Fibroblast of gingiva (primary cell): ENCODE measurements around the gene SPACA6.
A peak's percentile ranks its signal among the peaks of the same experiment; 100 is the strongest.
"Not testable (repeated sequence)": the region's sequence is repeated elsewhere in the genome, so short reads cannot be mapped to it uniquely, and the experiment has no call there.

Experiments
- DNase-seq: peaks from one replicate; pipeline ENCODE4 v3.0.0-alpha.2; 2011; ENCODE audit warnings: low read depth

The SPACA6 gene

GRCh38 chr19:51733742-51734522, 40.8 kb downstream of the SPACA6 start:
- DNase-seq: no peak

GRCh38 chr19:51735759-51736449, 42.8 kb downstream of the SPACA6 start:
- peak; percentile 73 for DNase-seq

- DNase-seq: no peak
Measured at GRCh38 chr19:51737389-51737788, 44.3 kb downstream of the SPACA6 start.

DNA sequence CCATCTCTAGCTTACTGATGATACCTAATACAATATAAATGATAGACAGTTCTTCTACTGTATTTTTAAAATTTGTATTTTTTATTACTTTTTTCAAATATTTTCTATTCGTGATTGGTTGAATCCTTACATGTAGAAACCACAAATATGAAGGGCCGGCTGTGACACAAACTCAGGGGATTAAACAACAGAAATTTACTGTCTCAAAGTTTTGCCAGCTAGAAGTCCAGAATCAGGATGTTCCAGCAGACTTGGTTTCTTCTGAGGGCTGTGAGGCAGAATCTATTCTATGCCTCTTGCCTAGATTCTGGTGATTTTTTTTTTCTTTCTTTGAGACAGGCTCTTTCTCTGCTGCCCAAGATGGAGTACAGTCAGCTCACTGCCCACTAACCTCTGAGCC, 44.8 kb downstream of the SPACA6 start:
- DNase-seq: no peak

DNA sequence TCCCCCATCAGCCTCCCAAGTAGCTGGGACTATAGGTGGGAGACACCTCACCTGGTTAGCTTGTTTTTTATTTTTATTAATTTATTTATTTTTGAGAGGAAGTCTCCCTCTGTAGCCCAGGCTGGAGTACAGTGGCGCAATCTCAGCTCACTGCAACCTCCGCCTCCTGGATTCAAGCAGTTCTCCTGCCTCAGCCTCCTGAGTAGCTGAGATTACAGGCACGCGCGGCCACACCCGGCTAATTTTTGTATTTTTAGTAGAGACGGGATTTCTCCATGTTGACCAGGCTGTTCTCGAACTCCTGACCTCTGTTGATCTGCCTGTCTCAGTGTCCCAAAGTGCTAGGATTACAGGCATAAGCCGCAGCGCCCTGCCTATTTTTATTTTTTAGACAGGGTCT, 45.4 kb downstream of the SPACA6 start:
- DNase-seq: not testable (repeated sequence)

DNA sequence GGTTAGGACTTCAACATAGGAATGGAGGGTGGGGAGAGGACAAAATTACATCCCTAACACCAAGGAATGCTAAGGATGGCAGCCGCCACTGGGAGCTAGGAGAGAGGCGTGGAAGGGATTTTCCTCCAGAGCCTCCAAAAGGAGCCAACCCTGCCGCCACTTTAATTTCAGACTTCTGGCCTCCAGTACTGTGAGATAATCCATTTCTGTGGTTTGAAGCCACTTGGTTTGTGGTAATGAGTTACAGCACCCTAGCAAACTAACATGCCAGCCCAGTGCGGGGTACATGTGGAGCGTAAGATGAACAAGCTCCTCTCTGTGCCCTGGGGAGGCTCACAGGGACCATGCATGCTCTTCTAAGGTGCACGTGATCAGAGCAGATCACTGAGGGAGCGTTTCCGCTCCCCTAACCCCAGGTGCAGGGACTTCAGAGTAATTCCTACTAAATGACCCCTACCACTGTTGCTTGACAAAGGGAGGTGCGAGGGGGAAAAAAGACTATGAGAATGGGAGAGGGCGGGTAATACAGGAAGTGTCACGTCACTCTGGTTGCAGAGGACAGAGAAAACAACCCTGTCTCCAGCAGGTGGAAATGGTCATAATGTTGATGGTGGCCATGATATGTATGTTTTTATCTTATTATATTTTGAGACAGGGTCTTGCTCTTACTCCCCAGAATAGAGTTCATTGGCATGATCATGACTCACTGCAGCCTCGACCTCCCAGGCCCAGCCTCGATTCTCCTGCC, 46.5 kb downstream of the SPACA6 start:
- DNase-seq: no peak

- DNase-seq: no peak
Measured at GRCh38 chr19:51740356-51740755, 47.2 kb downstream of the SPACA6 start.

DNA sequence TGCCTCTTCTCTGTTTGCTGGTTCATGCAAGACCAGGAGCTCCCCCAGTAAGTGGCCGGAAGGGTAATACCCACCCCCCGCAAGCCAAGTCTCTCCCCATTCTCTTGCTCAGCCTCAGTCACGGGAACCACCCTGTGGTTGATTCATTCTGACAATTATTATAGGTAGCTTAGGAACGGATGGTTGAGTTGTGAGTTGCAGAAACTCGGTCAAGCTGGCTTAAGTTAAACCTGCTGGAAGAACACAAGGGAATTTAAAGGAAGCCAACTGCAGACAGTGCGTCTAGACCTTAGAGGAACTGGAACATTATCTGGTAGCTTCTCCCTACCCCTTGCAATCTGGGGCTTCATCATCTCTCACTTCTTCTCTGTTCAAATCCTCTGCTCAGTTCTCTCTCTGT, 49.7 kb downstream of the SPACA6 start:
- peak; percentile 51 for DNase-seq

DNA sequence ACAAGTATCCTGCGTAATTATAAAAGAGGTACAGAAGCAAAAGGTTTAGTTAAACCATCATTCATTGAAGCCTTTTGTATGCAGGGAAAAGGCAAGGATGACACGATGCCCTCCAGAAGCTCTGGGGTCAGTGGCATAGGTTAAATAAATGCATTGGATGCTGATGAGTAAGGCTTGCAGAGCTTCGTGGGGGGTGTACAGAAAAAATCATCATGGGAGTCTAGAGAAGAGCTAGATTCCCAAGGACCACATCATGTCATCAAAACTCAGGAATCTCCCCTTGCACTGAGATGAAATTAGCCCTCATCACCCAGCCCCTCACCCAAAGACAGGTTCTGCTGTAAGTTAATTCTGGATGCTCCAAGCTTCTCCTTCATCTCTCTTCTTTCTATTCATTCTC, 50.3 kb downstream of the SPACA6 start:
- no peak for DNase-seq

DNA sequence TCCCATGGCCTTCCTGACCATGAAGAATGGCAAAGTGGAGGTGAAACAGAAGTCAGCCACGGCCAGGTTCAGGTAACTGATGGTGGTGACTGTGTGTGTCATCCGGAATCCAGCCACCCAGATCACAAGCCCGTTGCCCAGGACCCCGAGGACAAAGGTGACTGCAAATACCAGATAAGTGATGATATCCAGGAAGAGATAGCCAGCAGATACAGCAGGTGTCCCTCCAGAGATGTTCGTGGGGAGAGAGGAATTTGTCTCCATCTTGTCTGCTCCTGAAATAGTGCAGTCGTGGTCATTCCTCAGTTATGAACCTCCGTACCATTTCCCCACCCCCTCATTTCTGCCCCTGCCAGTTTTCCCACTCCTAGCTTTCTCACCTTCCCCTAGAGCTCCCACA, 53.6 kb downstream of the SPACA6 start:
- DNase-seq: no peak

DNA sequence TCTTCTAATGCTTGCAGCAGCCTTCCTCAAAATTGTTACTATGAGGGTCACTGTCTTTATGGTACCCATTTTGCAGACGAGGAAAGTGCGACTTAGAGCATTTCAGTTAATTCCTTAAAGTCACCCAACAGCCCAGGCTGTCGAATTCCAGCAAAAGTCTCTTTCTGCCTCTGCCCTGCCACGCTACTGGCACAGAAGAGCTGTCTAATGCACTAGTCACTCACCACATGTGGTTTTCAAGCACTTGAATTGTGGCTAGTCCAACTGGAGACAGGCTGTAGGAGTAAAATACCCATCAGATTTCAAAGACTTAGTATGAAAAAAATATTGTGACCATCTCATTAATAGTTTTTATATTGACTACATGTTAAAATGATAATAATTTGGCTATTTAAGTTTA, 56.8 kb downstream of the SPACA6 start:
- DNase-seq: no peak

DNA sequence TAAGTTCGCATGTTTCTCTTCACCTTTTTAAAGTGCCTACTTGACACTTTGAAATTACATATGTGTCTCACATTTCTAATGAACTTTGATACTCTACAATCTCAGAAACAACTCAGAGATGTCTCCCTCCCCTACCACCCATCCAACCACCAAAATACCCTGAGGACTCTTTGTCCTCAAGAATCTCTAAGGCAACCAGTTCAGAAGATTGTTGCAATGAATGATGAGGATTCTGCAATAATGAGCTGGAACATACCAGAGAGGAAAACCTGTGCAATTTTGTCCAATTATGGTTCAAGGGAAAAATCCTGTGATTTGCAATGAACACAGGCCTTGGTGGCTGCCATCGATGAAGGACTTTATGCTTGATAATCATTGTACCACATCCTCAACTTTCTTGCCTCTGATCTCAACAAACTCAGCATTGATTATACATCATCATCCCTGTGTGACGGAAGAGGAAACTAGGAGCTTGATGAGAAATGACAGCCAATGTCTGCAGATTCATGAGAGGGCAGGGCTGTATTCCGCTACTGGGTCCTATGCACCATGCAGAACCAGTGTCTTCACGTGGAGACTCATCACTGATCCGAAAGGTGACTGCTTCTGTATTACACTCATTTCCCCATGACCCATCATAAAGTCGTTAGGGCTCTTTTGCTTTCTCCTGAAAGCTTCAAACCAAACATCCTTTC, 57.4 kb downstream of the SPACA6 start:
- DNase-seq: peak; percentile 43

DNA sequence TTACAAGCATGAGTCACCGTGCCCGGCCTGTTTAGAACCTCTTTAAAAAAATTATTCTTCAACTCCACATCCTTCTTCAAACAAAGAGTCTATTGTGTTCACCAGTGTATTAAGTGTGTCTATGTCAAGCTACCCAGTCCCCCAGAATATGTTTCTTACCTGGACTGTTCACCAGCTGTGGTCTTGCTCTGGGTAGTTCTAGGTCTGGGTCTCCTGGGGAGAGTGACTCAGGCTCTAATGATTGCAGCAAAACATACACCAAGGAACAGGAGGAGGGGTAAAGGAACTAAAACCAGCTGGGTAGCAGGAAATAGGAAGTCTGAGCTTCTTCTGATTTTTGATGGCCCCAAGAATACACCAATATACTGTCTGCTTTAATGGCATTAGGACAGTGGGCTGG, 58.5 kb downstream of the SPACA6 start, which contains the start of gene FPR1:
TSS of gene FPR1 (minus strand) at position 224 of the 400 bp plus-strand sequence. CDS start 4,884 bp downstream, outside the sequence.
- DNase-seq: peak; percentile 40

DNA sequence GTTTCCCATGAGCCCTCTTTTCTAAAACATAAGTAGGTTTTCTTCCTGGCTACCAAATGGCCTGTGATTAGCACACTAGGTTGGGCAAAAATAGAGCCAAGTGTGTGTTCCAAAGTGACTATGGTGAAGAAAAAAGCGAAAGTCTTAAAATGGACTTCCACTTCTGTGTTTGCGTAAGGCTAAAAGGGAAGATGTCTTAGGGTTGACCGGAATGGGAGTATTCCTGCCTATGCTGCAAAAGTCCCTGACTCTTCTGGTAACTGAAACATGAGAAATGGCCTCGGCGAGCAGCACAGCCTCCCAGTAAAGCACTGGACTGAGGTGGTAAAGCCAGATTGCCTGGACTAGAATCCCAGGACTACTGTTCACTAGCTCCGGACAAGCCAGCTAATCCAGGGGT, 61.0 kb downstream of the SPACA6 start:
- no peak for DNase-seq

GRCh38 chr19:51754770-51755169, 61.6 kb downstream of the SPACA6 start:
- no peak for DNase-seq
